GM12892 (cell line): ENCODE results near the gene GRM7.

ENCODE experiments used
- POLR2A ChIP-seq: IDR thresholded peaks from 2 replicates; pipeline ENCODE4 v1.6.1; 2011; ENCODE audit warnings: low read depth, low read length, control low read depth
- POLR2AphosphoS5 ChIP-seq: IDR thresholded peaks from 2 replicates; pipeline ENCODE4 v1.6.1; 2011; ENCODE audit warnings: low read depth, low read length, control low read depth

DNA sequence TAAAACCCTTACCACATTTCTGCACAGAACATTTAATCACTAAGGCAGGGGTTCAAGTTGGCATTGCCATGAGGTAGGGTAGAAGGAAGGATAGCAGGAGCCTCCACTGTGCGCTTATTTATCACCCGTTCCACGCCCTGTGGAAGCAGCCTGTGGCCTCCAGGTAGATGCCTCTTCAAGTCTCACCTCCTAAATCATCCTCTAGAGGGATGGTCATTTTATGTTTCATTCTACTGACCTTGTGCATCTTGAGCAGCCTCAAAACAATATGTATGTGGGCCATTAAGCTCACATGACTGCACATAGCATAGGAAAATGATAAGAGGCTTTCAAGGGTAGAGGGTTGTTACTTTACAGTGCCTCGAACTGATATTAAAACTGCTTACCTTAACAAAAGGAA lies 546.2 kb downstream of the GRM7 start:
- TF ChIP-seq POLR2A, result no peak
- TF ChIP-seq POLR2AphosphoS5, result no peak
